Renal pelvis (tissue), 4 donors: ENCODE results near the gene TBC1D22B. TPM values are rescaled to one million over a fixed set of nuclear protein-coding genes. Genes with fewer than 3 reads are reported as not detected.
"Not testable (repeated sequence)": the region's sequence is repeated elsewhere in the genome, so short reads cannot be mapped to it uniquely, and the experiment has no call there.

Experiments
- DNase-seq: peaks from one replicate; pipeline ENCODE4 v3.0.0-alpha.2; 2013
- polyA plus RNA-seq, 3 donors: library from polyadenylated mRNA; unstranded; fragments of 120-200 nt; gene quantifications; one replicate each; pipeline ENCODE4 v1.2.1, GENCODE V29; 2013; ENCODE audit not compliant: insufficient read length in 3 of 3

The TBC1D22B gene
- polyA plus RNA-seq, 3 donors = 14.4 to 15.6 (median 14.6) TPM

DNA sequence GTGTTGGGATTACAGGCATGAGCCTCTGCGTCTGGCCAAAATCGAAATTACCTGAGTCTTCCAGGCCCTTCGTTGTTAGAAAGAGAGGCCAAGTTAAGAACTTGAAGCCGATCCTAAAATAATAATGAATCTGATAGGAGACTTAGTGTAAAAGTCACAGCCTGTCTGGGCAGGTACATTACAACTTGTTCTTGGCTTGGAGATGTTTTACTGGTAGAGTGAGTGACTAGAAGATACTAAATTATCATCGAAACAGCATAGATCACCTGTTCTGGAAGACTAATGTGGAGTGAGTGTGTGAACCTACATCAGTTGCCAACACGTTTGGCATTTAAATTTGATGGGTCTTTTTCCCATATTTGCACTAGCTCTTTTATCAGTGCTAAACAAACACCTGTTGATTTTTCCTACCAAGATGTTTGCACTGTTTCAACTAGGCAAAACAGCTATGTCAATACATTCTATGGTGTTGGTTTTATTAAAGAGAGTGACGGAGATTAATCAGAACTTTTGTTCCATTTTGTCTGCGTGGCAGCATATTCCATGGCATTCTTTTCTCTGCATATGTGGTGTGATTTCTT, 5.0 kb downstream of the TBC1D22B start:
- no peak for DNase-seq

- DNase-seq = no peak
These were observed 7.4 kb downstream of the TBC1D22B start for GRCh38 chr6:37265001-37265400.

GRCh38 chr6:37265860-37266259, 8.3 kb downstream of the TBC1D22B start:
- DNase-seq = no peak

GRCh38 chr6:37269105-37269504, 11.5 kb downstream of the TBC1D22B start:
- no peak for DNase-seq

- no peak for DNase-seq
These were observed 15.4 kb downstream of the TBC1D22B start for GRCh38 chr6:37272834-37273566.

DNA sequence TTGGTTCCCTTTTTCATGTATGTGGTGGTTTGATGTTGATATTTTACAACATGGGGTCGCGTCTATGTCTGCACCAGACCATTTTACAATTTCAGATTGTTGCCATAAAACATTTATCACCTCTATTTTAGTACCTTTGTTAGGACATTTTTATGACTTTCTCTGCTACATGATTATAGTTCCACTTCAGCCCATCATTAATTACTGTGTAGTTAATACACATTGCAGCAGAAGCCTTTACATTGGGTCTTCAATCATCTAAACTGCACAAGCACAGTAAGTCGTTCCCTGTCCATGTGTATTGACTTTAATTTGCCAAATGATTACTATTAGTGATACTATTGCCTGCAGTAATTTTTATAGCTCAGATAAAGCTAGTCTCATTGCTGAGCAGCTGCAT, 16.1 kb downstream of the TBC1D22B start:
- peak; percentile 70 for DNase-seq

- no peak for DNase-seq
These were observed 17.8 kb downstream of the TBC1D22B start for GRCh38 chr6:37275350-37275749.

- no peak for DNase-seq
These were observed 19.4 kb downstream of the TBC1D22B start for GRCh38 chr6:37277001-37277409.

- no peak for DNase-seq
These were observed 22.0 kb downstream of the TBC1D22B start for GRCh38 chr6:37279366-37280134.

GRCh38 chr6:37280162-37280887, 22.8 kb downstream of the TBC1D22B start:
- DNase-seq = peak; percentile 39

DNA sequence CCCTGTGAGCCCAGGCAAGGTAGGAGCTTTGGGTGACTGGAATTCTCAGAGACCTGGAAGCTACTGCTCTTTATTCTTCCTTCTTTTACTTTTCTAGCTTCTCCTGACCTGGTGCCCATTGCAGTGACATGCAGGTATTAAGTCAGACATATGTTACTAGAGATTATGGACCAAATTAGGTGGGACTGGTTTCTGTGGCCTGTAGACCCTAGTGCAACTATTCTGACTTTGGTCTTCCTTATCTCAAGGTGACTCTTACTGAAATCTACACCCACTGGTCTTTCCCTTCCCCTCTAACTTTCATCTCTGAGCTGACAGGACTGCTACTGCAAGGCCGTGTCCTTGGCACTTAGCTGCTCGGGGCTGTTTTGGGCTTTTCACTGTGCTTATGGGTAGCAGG, 24.8 kb downstream of the TBC1D22B start:
- no peak for DNase-seq

DNA sequence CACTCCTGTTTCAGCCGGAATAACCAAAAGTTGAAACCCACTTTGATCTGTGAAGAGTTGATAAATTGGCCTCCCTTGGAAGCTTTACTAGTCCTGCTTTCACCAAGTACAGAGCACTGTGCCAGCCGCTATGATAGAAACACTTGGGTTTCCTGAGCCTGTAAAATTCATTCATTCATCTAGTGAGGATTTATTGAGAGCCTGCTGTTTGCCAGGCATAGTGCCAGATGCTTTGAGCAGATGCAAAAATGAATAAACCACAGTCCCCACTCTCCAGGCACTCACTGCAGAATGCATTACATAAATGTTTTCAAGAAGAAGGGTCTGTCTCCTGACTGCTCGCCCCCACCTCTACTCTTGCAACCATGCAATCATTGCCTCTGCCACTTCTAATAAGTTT, 25.7 kb downstream of the TBC1D22B start:
- DNase-seq = no peak

- no peak for DNase-seq
These were observed 26.1 kb downstream of the TBC1D22B start for GRCh38 chr6:37283671-37284151.

GRCh38 chr6:37284781-37285180, 27.2 kb downstream of the TBC1D22B start:
- DNase-seq = no peak

DNA sequence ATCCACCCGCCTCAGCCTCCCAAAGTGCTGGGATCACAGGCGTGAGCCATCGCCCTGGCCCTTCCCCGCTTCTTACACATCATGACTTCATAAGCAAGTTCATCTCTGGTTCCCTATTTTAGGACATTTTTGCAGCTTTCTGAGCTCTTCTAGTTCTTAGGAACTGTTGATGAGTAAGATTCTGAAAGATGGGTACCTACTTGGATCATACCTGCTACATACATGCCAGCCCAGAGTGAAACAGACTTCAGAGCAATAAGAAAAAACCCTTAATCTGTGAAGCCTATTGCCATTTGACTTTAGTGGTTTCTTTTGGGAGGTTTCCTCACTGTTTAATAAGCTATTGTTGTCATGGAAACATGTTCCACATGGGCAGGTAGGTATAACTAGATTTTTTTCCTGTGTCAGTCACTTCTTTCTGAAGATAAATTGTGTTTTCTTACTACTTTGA, 28.3 kb downstream of the TBC1D22B start:
- no peak for DNase-seq

- DNase-seq = no peak
These were observed 30.1 kb downstream of the TBC1D22B start for GRCh38 chr6:37287519-37288157.

GRCh38 chr6:37288247-37288646, 30.7 kb downstream of the TBC1D22B start:
- DNase-seq = no peak

- DNase-seq = no peak
These were observed 32.4 kb downstream of the TBC1D22B start for GRCh38 chr6:37289931-37290330.

DNA sequence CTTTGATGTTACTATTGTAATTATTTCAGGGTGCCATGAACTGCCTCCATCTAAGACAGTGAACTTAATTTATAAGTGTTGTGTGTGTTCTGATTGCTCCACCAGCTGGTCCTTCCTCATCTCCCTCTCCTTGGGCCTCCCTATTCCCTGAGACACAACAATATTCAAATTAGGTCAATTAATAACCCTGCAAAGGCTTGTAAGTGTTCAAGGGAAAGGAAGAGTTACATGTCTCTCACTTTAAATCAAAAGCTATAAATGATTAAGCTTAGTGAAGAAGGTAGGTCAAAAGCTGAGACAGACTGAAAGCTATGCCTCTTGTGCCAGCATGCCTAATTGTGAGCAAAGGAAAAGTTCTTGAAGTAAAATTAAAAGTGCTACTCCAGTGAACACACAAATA, 35.9 kb downstream of the TBC1D22B start:
- DNase-seq = no peak

GRCh38 chr6:37297637-37298036, 40.1 kb downstream of the TBC1D22B start:
- not testable (repeated sequence) for DNase-seq

DNA sequence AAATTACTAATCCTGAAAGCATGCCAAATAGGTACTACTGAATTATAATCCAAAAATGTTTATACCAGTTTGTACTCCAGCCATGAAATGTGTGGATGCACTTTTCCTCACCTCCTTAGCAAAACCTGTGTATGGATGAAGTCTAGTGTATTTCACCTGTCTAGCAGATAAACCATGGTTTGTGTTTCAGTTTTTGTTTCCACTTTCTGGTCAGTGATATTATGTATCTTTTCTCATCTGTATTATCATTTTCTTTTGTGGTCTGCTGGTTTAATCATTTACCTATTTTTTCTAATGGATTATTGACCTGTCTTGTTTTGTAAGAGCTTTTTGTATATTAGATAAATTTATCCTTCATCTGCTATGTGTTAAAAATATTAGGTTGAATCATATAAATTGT, 41.4 kb downstream of the TBC1D22B start:
- DNase-seq = no peak

DNA sequence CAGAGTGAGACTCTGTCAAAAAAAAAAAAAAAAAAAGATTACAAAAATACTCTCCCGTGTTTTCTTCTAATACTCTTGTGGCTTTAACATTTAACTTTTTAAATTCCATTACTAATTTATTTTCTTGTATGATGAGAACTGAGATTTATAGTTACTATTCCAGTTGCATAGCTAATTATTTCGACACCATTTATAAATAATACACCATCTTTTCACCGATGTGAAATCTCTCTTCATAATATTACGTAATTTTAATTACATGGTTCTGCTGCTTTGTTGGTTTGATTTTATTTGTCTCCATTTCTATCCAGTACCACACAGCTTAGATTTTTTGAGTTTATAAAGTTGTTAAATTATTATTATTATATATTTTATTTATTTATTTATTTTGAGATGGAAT, 42.4 kb downstream of the TBC1D22B start:
- DNase-seq = no peak
